ENCODE data around the gene LCLAT1. TPM values are rescaled to one million over a fixed set of nuclear protein-coding genes. Genes with fewer than 3 reads are reported as not detected.

Gene LCLAT1
- total RNA-seq, 4 donors from 2014 or later: 11.9 to 13.5 (median 12.6) TPM

GRCh38 chr2:30470426-30470825 lies 23.4 kb downstream of the LCLAT1 start:
- TF ChIP-seq POLR2A (IDR thresholded peaks at IDR 0.05): no peak
- TF ChIP-seq, protein P1, sequence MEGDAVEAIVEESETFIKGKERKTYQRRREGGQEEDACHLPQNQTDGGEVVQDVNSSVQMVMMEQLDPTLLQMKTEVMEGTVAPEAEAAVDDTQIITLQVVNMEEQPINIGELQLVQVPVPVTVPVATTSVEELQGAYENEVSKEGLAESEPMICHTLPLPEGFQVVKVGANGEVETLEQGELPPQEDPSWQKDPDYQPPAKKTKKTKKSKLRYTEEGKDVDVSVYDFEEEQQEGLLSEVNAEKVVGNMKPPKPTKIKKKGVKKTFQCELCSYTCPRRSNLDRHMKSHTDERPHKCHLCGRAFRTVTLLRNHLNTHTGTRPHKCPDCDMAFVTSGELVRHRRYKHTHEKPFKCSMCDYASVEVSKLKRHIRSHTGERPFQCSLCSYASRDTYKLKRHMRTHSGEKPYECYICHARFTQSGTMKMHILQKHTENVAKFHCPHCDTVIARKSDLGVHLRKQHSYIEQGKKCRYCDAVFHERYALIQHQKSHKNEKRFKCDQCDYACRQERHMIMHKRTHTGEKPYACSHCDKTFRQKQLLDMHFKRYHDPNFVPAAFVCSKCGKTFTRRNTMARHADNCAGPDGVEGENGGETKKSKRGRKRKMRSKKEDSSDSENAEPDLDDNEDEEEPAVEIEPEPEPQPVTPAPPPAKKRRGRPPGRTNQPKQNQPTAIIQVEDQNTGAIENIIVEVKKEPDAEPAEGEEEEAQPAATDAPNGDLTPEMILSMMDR (IDR thresholded peaks at IDR 0.05): no peak
- DNase-seq: no peak
- Histone ChIP-seq H3K27ac (no peak overlapping the region), H3K4me3 (no peak overlapping the region), H3K9me3 (no peaks in the 10 kb centered on the region), H3K27me3 (no peaks in the 10 kb centered on the region), H3K36me3 (no peaks in the 10 kb centered on the region), H3K4me1 (peaks cover 0 to 4% (median 3%) of the 10 kb centered on the region in 3 donors)
- 57 to 76% methylated on average over 1 of the region's 1 CpG for WGBS, 2 donors
- intact Hi-C loops (cut with DNase I): no loop called here

GRCh38 chr2:30472326-30472725 lies 25.3 kb downstream of the LCLAT1 start:
- intact Hi-C loops (cut with DNase I): no loop called here
- Histone ChIP-seq H3K27ac (peak overlapping the region in 2 of 4 donors; percentile 25 to 30), H3K27me3 (no peaks in the 10 kb centered on the region), H3K4me3 (no peak overlapping the region), H3K36me3 (no peaks in the 10 kb centered on the region), H3K9me3 (no peaks in the 10 kb centered on the region), H3K4me1 (peaks cover 0 to 4% (median 3%) of the 10 kb centered on the region in 3 donors)
- DNase-seq: no peak
- TF ChIP-seq, protein P1 (IDR thresholded peaks at IDR 0.05): no peak
- TF ChIP-seq POLR2A (IDR thresholded peaks at IDR 0.05): no peak

- Histone ChIP-seq H3K27ac (no peak overlapping the region), H3K36me3 (no peaks in the 10 kb centered on the region), H3K4me1 (peaks cover 0 to 6% (median 3%) of the 10 kb centered on the region in 3 donors), H3K4me3 (no peak overlapping the region), H3K27me3 (no peaks in the 10 kb centered on the region), H3K9me3 (no peaks in the 10 kb centered on the region)
- TF ChIP-seq POLR2A (IDR thresholded peaks at IDR 0.05): no peak
- TF ChIP-seq, protein P1 (IDR thresholded peaks at IDR 0.05): no peak
- intact Hi-C loops (cut with DNase I): no loop called here
- no peak for DNase-seq
Measured at GRCh38 chr2:30475542-30475941, 28.5 kb downstream of the LCLAT1 start.

DNA sequence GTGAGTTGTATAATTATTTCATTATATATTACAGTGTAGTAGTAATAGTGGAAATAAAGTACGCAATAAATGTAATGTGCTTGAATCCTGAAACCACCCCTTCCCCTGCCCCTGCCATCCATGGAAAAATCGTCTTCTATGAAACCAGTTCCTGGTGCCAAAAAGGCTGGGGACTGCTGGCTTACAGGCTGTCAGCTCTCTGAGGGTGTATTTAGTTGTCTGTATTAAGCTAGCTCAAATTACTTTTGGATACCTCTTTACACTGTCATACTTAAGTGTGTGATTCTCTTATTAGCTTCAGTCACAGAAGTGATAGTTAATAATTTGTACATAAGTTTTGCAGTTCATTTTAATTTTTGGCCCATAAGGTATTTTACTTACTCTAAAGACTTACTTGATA lies 29.6 kb downstream of the LCLAT1 start:
- no peak for TF ChIP-seq POLR2A (IDR thresholded peaks at IDR 0.05)
- no peak for DNase-seq
- Histone ChIP-seq H3K9me3 (no peaks in the 10 kb centered on the region), H3K36me3 (no peaks in the 10 kb centered on the region), H3K27ac (no peak overlapping the region), H3K4me3 (no peak overlapping the region), H3K27me3 (no peaks in the 10 kb centered on the region), H3K4me1 (peaks cover 0 to 14% (median 3%) of the 10 kb centered on the region in 3 donors)
- WGBS, 2 donors: 88 to 94% methylated on average over 2 of the region's 2 CpGs
- intact Hi-C loops (cut with DNase I): no loop called here

- no peaks in the 10 kb centered on the region for H3K36me3 ChIP-seq
- no peak overlapping the region for H3K27ac ChIP-seq
- H3K4me3 ChIP-seq: no peak overlapping the region
- peaks cover 0 to 12% (median 0%) of the 10 kb centered on the region in 3 donors for H3K4me1 ChIP-seq
- intact Hi-C loops (cut with DNase I): no loop called here
- DNase-seq: no peak
- no peaks in the 10 kb centered on the region for H3K9me3 ChIP-seq
- 68 to 77% methylated on average over 6 of the region's 6 CpGs for WGBS, 2 donors
- H3K27me3 ChIP-seq: no peaks in the 10 kb centered on the region
- TF ChIP-seq POLR2A (IDR thresholded peaks at IDR 0.05): no peak
- TF ChIP-seq, protein P1 (IDR thresholded peaks at IDR 0.05): no peak
Measured at GRCh38 chr2:30480703-30481322, 33.8 kb downstream of the LCLAT1 start.

Data from esophagus squamous epithelium (tissue), 5 donors.